Liver (tissue), 3 donors: ENCODE data around the gene GALNT1.

Source experiments
- CTCF ChIP-seq: fragments of 150-350 bp; IDR thresholded peaks from 2 replicates; pipeline ENCODE4 v1.5.1; 2017; ENCODE audit warnings: improper control_type of control experiment, low read depth, low read length; ENCODE audit not compliant: missing input control
- JUND ChIP-seq, 2 donors: IDR thresholded peaks; 2 replicates each; pipeline ENCODE4 v1.6.1; 2016; ENCODE audit warnings: antibody characterized with exemption in 2 of 2
- REST ChIP-seq: IDR thresholded peaks from 2 replicates; pipeline ENCODE4 v1.6.1; 2016; ENCODE audit warnings: antibody characterized with exemption, mild to moderate bottlenecking
- TAF1 ChIP-seq: conservative IDR thresholded peaks from 2 replicates; pipeline ENCODE4 v1.6.1; 2016; ENCODE audit warnings: antibody characterized with exemption, mild to moderate bottlenecking
- donor health status: healthy.
- donor health status: healthy.

GRCh38 chr18:35611518-35611917 is 30.0 kb downstream of the GALNT1 start:
- TF ChIP-seq JUND (IDR thresholded peaks at IDR 0.05) (no peak), REST (no peak), CTCF (no peak), TAF1 (no peak)
